ENCODE results near the gene UNC5A.

Gene UNC5A

GRCh38 chr5:176802116-176802784, 8.1 kb upstream of the UNC5A start:
- DNase-seq: no peak

GRCh38 chr5:176803068-176803942, 7.1 kb upstream of the UNC5A start:
- DNase-seq: no peak

GRCh38 chr5:176803943-176804498, 6.3 kb upstream of the UNC5A start:
- DNase-seq: no peak

- no peak for DNase-seq
Observed at GRCh38 chr5:176806137-176806536, 4.2 kb upstream of the UNC5A start.

GRCh38 chr5:176809544-176810080, 747 bp upstream of the UNC5A start:
- no peak for DNase-seq

- DNase-seq: no peak
Observed at GRCh38 chr5:176810687-176811501, 535 bp downstream of the UNC5A start.

GRCh38 chr5:176812269-176813259, 2.2 kb downstream of the UNC5A start:
- DNase-seq: no peak

- DNase-seq: no peak
Observed at GRCh38 chr5:176813587-176814312, 3.4 kb downstream of the UNC5A start.

- DNase-seq: no peak
Observed at GRCh38 chr5:176814313-176814685, 3.9 kb downstream of the UNC5A start.

- no peak for DNase-seq
Observed at GRCh38 chr5:176814836-176815438, 4.6 kb downstream of the UNC5A start.

- no peak for DNase-seq
Observed at GRCh38 chr5:176816043-176816745, 5.8 kb downstream of the UNC5A start.

- no peak for DNase-seq
Observed at GRCh38 chr5:176816791-176817347, 6.5 kb downstream of the UNC5A start.

- DNase-seq: no peak
Observed at GRCh38 chr5:176817369-176817840, 7.0 kb downstream of the UNC5A start.

- no peak for DNase-seq
Observed at GRCh38 chr5:176817841-176818377, 7.5 kb downstream of the UNC5A start.

- DNase-seq: no peak
Observed at GRCh38 chr5:176818391-176819098, 8.2 kb downstream of the UNC5A start.

GRCh38 chr5:176819476-176819875, 9.1 kb downstream of the UNC5A start:
- DNase-seq: no peak

- no peak for DNase-seq
Observed at GRCh38 chr5:176820937-176821336, 10.6 kb downstream of the UNC5A start.

- no peak for DNase-seq
Observed at GRCh38 chr5:176821441-176821840, 11.1 kb downstream of the UNC5A start.
